ENCODE results near the gene ANXA6. TPM values are rescaled to one million over a fixed set of nuclear protein-coding genes. Genes with fewer than 3 reads are reported as not detected.

The ANXA6 gene
- total and polyA plus RNA-seq, 9 of the 15 experiments (the other 6 are each of a cell fraction or from before 2014, with no cell fraction given): 0.70 to 13.2 (median 8.3) TPM

DNA sequence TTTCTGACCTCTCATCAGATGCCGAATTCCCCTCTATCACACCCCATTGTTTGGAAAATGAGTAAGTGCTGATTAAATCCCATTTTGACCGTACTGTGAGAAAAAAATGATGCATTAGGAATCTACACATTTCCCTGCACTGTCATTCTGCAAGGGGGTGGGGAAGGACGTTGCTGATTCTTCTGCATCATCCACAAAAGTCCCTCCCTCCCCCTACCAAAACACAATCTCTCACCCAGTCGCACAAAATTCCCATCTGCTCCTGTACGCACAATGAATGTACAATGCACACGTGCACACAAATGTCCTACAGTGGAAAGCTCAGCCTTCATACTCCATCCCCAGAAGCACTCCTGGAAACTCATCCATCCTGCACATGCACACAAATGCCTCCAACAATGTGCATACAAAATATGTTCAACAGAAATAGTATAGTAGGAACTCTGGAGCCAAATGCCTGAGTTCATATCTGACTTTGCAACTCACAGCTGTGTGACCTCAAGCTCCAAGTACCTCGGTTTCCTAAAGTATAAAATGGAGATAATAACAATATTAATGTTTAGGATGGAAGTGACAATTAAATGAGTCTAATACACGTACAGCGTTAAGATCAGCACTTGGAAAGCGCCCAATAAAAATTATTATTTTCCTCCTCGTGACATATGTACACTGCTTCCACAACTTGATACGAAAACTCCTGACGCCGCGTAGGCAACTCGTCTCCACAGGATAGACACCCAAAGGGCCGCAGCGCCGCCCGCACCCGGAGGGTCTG is 77.6 kb downstream of the ANXA6 start (continued):
- TF ChIP-seq, protein P1, sequence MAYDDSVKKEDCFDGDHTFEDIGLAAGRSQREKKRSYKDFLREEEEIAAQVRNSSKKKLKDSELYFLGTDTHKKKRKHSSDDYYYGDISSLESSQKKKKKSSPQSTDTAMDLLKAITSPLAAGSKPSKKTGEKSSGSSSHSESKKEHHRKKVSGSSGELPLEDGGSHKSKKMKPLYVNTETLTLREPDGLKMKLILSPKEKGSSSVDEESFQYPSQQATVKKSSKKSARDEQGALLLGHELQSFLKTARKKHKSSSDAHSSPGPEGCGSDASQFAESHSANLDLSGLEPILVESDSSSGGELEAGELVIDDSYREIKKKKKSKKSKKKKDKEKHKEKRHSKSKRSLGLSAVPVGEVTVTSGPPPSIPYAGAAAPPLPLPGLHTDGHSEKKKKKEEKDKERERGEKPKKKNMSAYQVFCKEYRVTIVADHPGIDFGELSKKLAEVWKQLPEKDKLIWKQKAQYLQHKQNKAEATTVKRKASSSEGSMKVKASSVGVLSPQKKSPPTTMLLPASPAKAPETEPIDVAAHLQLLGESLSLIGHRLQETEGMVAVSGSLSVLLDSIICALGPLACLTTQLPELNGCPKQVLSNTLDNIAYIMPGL (CRISPR knock-in tag; IDR thresholded peaks at IDR 0.05): no peak
- no peak for TF ChIP-seq OTX1 (CRISPR knock-in tag; IDR thresholded peaks at IDR 0.05)
- TF ChIP-seq MAFK (IDR thresholded peaks at IDR 0.05; ENCODE audit: low read length): no peak
- TF ChIP-seq, protein P2, sequence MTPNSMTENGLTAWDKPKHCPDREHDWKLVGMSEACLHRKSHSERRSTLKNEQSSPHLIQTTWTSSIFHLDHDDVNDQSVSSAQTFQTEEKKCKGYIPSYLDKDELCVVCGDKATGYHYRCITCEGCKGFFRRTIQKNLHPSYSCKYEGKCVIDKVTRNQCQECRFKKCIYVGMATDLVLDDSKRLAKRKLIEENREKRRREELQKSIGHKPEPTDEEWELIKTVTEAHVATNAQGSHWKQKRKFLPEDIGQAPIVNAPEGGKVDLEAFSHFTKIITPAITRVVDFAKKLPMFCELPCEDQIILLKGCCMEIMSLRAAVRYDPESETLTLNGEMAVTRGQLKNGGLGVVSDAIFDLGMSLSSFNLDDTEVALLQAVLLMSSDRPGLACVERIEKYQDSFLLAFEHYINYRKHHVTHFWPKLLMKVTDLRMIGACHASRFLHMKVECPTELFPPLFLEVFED (CRISPR knock-in tag; conservative IDR thresholded peaks at IDR 0.05): no peak
- TF ChIP-seq, protein P3, sequence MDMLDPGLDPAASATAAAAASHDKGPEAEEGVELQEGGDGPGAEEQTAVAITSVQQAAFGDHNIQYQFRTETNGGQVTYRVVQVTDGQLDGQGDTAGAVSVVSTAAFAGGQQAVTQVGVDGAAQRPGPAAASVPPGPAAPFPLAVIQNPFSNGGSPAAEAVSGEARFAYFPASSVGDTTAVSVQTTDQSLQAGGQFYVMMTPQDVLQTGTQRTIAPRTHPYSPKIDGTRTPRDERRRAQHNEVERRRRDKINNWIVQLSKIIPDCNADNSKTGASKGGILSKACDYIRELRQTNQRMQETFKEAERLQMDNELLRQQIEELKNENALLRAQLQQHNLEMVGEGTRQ (CRISPR knock-in tag; IDR thresholded peaks at IDR 0.05): no peak
- TF ChIP-seq CREB1 (IDR thresholded peaks at IDR 0.05): 0 out of 2 replicates have a peak, but pooled peaks have one; percentile 34
- TF ChIP-seq CREB1 (CRISPR knock-in tag; IDR thresholded peaks at IDR 0.05): peak; percentile 25; the same call in 1 of the 2 replicates
- no peak for TF ChIP-seq ZNF444 (CRISPR knock-in tag; IDR thresholded peaks at IDR 0.05)
- TF ChIP-seq CAMTA2 (CRISPR knock-in tag; conservative IDR thresholded peaks at IDR 0.05): no peak
- no peak for TF ChIP-seq BRCA1 (IDR thresholded peaks at IDR 0.05)
- TF ChIP-seq BRCA1 (CRISPR knock-in tag; IDR thresholded peaks at IDR 0.05): no peak
- TF ChIP-seq CXXC5 (CRISPR knock-in tag; IDR thresholded peaks at IDR 0.05): no peak
- TF ChIP-seq, protein P4, sequence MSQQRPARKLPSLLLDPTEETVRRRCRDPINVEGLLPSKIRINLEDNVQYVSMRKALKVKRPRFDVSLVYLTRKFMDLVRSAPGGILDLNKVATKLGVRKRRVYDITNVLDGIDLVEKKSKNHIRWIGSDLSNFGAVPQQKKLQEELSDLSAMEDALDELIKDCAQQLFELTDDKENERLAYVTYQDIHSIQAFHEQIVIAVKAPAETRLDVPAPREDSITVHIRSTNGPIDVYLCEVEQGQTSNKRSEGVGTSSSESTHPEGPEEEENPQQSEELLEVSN (IDR thresholded peaks at IDR 0.05; ENCODE audit: borderline replicate concordance in 1 of 2, extremely low read depth in 1 of 2, insufficient read depth in 1 of 2, insufficient read length in 1 of 2, low read depth in 1 of 2, low read length in 1 of 2, poor library complexity in 1 of 2, severe bottlenecking in 1 of 2): no peak
- TF ChIP-seq SUPT5H (IDR thresholded peaks at IDR 0.05): no peak
- no peak for TF ChIP-seq ZNF133 (CRISPR knock-in tag; IDR thresholded peaks at IDR 0.05)
- no peak for TF ChIP-seq ZNF75A (CRISPR knock-in tag; IDR thresholded peaks at IDR 0.05)
- no peak for TF ChIP-seq STAT5A (IDR thresholded peaks at IDR 0.05; ENCODE audit: borderline replicate concordance, low read length)
- TF ChIP-seq, protein P5, sequence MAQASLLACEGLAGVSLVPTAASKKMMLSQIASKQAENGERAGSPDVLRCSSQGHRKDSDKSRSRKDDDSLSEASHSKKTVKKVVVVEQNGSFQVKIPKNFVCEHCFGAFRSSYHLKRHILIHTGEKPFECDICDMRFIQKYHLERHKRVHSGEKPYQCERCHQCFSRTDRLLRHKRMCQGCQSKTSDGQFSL (CRISPR knock-in tag; IDR thresholded peaks at IDR 0.05): no peak
- TF ChIP-seq, protein P5 (tag; IDR thresholded peaks at IDR 0.05): no peak
- TF ChIP-seq FOXM1 (IDR thresholded peaks at IDR 0.05; ENCODE audit: low read depth): no peak
- TF ChIP-seq FOXM1 (CRISPR knock-in tag; IDR thresholded peaks at IDR 0.05; ENCODE audit: low read depth): no peak
- TF ChIP-seq, protein P6, sequence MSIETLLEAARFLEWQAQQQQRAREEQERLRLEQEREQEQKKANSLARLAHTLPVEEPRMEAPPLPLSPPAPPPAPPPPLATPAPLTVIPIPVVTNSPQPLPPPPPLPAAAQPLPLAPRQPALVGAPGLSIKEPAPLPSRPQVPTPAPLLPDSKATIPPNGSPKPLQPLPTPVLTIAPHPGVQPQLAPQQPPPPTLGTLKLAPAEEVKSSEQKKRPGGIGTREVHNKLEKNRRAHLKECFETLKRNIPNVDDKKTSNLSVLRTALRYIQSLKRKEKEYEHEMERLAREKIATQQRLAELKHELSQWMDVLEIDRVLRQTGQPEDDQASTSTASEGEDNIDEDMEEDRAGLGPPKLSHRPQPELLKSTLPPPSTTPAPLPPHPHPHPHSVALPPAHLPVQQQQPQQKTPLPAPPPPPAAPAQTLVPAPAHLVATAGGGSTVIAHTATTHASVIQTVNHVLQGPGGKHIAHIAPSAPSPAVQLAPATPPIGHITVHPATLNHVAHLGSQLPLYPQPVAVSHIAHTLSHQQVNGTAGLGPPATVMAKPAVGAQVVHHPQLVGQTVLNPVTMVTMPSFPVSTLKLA (conservative IDR thresholded peaks at IDR 0.05): peak; percentile 25 to 63; a peak in 2 of 4 replicates
